Stomach (tissue), 4 donors: ENCODE results near the gene NFILZ.

Experiments used
- POLR2A ChIP-seq, 4 donors: fragments of 450-650 bp; IDR thresholded peaks; one replicate each; pipeline ENCODE4 v1.6.1; 2016; ENCODE audit warnings: antibody characterized with exemption in 4 of 4, control low read depth in 2 of 4, mild to moderate bottlenecking in 1 of 4, moderate library complexity in 1 of 4
- POLR2AphosphoS5 ChIP-seq, 3 donors: sonication (generic); formaldehyde crosslinking; IDR thresholded peaks; one replicate each; pipeline ENCODE4 v1.6.1; 2016; ENCODE audit warnings: antibody characterized with exemption in 3 of 3
- TF ChIP-seq, protein P1 (sequence below), 7 experiments: fragments of 450-650 bp in 4 of 7; fragments of 200-600 bp in 3 of 7; sonication (generic) in 3 of 7; IDR thresholded peaks; one replicate each; pipeline ENCODE4 v1.5.1; 2016 to 2019; ENCODE audit warnings: antibody characterized with exemption in 7 of 7, control low read depth in 2 of 7, mild to moderate bottlenecking in 1 of 7

DNA sequence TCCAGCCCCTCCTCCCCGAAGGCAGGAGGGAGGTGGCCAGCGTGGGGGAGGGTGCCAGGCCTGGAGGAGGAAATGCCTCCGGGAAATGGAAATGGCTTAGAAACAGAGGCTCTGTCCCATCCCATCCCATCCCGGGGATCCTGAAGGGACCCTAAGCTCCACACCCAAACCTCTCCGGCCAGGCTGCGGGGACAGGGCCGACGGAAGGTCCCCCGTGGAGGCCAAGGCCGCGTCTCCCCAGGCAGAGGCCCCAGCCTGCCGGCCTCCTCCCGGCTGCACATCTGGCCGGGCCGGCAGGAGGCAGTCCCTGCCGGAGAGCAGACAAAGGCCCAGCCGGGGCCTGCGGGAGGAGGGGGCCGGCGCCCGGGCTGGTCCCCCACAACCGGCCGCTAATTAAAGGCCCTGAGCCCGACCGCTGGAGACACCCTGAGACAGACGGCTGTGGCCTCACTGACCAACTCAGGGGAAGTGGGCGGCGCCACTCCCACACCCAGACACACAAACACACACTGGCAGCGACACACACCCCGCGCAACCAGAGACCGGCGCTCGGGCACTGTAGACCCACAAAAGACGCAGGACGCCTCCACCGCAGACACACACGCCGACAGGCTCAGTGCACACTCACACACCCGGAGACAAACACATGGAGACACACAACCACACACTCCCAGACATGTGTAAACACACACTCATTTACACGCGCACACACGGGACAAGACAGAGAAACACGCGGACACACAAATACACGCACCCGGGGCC lies 21.0 kb upstream of the NFILZ start:
- TF ChIP-seq POLR2AphosphoS5 (IDR thresholded peaks at IDR 0.05), result no peak
- TF ChIP-seq, protein P1, sequence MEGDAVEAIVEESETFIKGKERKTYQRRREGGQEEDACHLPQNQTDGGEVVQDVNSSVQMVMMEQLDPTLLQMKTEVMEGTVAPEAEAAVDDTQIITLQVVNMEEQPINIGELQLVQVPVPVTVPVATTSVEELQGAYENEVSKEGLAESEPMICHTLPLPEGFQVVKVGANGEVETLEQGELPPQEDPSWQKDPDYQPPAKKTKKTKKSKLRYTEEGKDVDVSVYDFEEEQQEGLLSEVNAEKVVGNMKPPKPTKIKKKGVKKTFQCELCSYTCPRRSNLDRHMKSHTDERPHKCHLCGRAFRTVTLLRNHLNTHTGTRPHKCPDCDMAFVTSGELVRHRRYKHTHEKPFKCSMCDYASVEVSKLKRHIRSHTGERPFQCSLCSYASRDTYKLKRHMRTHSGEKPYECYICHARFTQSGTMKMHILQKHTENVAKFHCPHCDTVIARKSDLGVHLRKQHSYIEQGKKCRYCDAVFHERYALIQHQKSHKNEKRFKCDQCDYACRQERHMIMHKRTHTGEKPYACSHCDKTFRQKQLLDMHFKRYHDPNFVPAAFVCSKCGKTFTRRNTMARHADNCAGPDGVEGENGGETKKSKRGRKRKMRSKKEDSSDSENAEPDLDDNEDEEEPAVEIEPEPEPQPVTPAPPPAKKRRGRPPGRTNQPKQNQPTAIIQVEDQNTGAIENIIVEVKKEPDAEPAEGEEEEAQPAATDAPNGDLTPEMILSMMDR (IDR thresholded peaks at IDR 0.05), result no peak
- TF ChIP-seq POLR2A (IDR thresholded peaks at IDR 0.05), result no peak
